Mesendoderm (in vitro differentiated cells): Measurements from ENCODE around the gene ARHGAP42.

Source experiments
- DNase-seq: peaks from one replicate; pipeline ENCODE4 v3.0.0; 2013
- H2AK5ac ChIP-seq: 2 replicates; pipeline ENCODE4 v1.6.1; 2013; ENCODE audit warnings: low read length, inconsistent platforms
- H2BK120ac ChIP-seq: 2 replicates; pipeline ENCODE4 v1.6.1; 2013; ENCODE audit warnings: low read depth, mild to moderate bottlenecking, low read length, moderate library complexity, mixed read lengths
- H2BK15ac ChIP-seq: replicated peaks from 2 replicates; pipeline ENCODE4 v1.6.1; 2013; ENCODE audit warnings: low read depth, mild to moderate bottlenecking, moderate library complexity
- H2BK5ac ChIP-seq: 2 replicates; pipeline ENCODE4 v1.6.1; 2013; ENCODE audit warnings: low read length, inconsistent platforms
- H3K18ac ChIP-seq: 2 replicates; pipeline ENCODE4 v1.6.1; 2013; ENCODE audit warnings: mild to moderate bottlenecking, low read length, mixed read lengths
- H3K23ac ChIP-seq: one replicate; pipeline ENCODE4 v1.6.1; 2013; ENCODE audit warnings: low read length
- H3K27ac ChIP-seq: 2 replicates; pipeline ENCODE4 v1.5.1; 2013; ENCODE audit warnings: low read depth, mild to moderate bottlenecking, inconsistent platforms, low read length, moderate library complexity
- H3K27me3 ChIP-seq: 2 replicates; pipeline ENCODE4 v1.6.1; 2013; ENCODE audit warnings: low read length, control low read depth, mild to moderate bottlenecking, inconsistent platforms; ENCODE audit not compliant: insufficient read depth, poor library complexity
- H3K36me3 ChIP-seq: 2 replicates; pipeline ENCODE4 v1.6.1; 2013; ENCODE audit warnings: low read length, inconsistent platforms; ENCODE audit not compliant: control insufficient read depth, insufficient read depth
- H3K4ac ChIP-seq: one replicate; pipeline ENCODE4 v1.6.1; 2013; ENCODE audit warnings: low read depth, mild to moderate bottlenecking, low read length, moderate library complexity
- H3K4me1 ChIP-seq: 2 replicates; pipeline ENCODE4 v1.6.1; 2013; ENCODE audit warnings: low read depth, low read length, inconsistent platforms; ENCODE audit not compliant: control insufficient read depth
- H3K4me2 ChIP-seq: 2 replicates; pipeline ENCODE4 v1.6.1; 2013; ENCODE audit warnings: low read length
- H3K4me3 ChIP-seq: 2 replicates; pipeline ENCODE4 v1.5.1; 2013; ENCODE audit warnings: mild to moderate bottlenecking, low read length
- H3K56ac ChIP-seq: one replicate; pipeline ENCODE4 v1.6.1; 2013; ENCODE audit warnings: low read length
- H3K79me1 ChIP-seq: 2 replicates; pipeline ENCODE4 v1.6.1; 2013; ENCODE audit warnings: low read length, inconsistent platforms
- H3K79me2 ChIP-seq: 2 replicates; pipeline ENCODE4 v1.6.1; 2013; ENCODE audit warnings: mild to moderate bottlenecking, low read length; ENCODE audit not compliant: control insufficient read depth, insufficient read depth
- H3K9ac ChIP-seq: 2 replicates; pipeline ENCODE4 v1.6.1; 2013; ENCODE audit warnings: low read length, inconsistent platforms
- H4K5ac ChIP-seq: one replicate; pipeline ENCODE4 v1.6.1; 2013; ENCODE audit warnings: low read length
- H4K8ac ChIP-seq: one replicate; pipeline ENCODE4 v1.6.1; 2013; ENCODE audit warnings: low read depth, mild to moderate bottlenecking, control low read depth, low read length, moderate library complexity
- WGBS: extraction: QIAGEN DNeasy Blood & Tissue Kit; methylation state at CpG from one replicate; pipeline ENCODE4 v1.1.7; 2013; ENCODE audit warnings: low lambda C conversion rate, missing lambda C conversion rate; ENCODE audit not compliant: insufficient coverage; ENCODE audit errors: extremely low coverage; 5-methylcytosine and 5-hydroxymethylcytosine counted together

ARHGAP42 gene

GRCh38 chr11:100794446-100794845, 107.4 kb downstream of the ARHGAP42 start:
- Histone ChIP-seq H2BK120ac (no peak overlapping the region), H4K8ac (no peak overlapping the region), H3K36me3 (no peaks in the 10 kb centered on the region), H3K79me2 (peaks cover 2% of the 10 kb centered on the region), H3K4me3 (no peak overlapping the region), H3K27me3 (no peaks in the 10 kb centered on the region), H3K4me2 (no peak overlapping the region), H4K5ac (no peak overlapping the region), H3K4ac (no peak overlapping the region), H3K18ac (no peak overlapping the region), H3K23ac (no peak overlapping the region), H3K9ac (no peak overlapping the region), H3K27ac (no peak overlapping the region), H2BK5ac (no peak overlapping the region), H2BK15ac (no peak overlapping the region), H3K4me1 (peaks cover 2% of the 10 kb centered on the region), H3K79me1 (peaks cover 1% of the 10 kb centered on the region), H2AK5ac (no peak overlapping the region), H3K56ac (no peak overlapping the region)
- no CpG with 5 or more reads among the region's 2 CpGs for WGBS
- DNase-seq: no peak

- Histone ChIP-seq H3K23ac (no peak overlapping the region), H3K9ac (no peak overlapping the region), H3K56ac (no peak overlapping the region), H3K4me2 (no peak overlapping the region), H3K18ac (no peak overlapping the region), H3K4me1 (no peaks in the 10 kb centered on the region), H2BK15ac (no peak overlapping the region), H3K4me3 (no peak overlapping the region), H3K79me2 (peaks cover 2% of the 10 kb centered on the region), H2BK5ac (no peak overlapping the region), H3K27ac (no peak overlapping the region), H3K79me1 (peaks cover 3% of the 10 kb centered on the region), H2AK5ac (no peak overlapping the region), H3K4ac (no peak overlapping the region), H4K5ac (no peak overlapping the region), H4K8ac (no peak overlapping the region), H2BK120ac (no peak overlapping the region), H3K27me3 (no peaks in the 10 kb centered on the region), H3K36me3 (no peaks in the 10 kb centered on the region)
- WGBS: 100% methylated on average over 1 of the region's 3 CpGs
- DNase-seq: no peak
Observed at GRCh38 chr11:100799445-100799844, 112.4 kb downstream of the ARHGAP42 start.

- Histone ChIP-seq H3K4me2 (no peak overlapping the region), H2BK15ac (no peak overlapping the region), H3K36me3 (no peaks in the 10 kb centered on the region), H3K79me1 (peaks cover 3% of the 10 kb centered on the region), H3K79me2 (peaks cover 2% of the 10 kb centered on the region), H3K4me3 (no peak overlapping the region), H3K4me1 (no peaks in the 10 kb centered on the region), H2AK5ac (no peak overlapping the region), H3K56ac (no peak overlapping the region), H3K9ac (no peak overlapping the region), H2BK120ac (no peak overlapping the region), H3K23ac (no peak overlapping the region), H4K8ac (no peak overlapping the region), H4K5ac (no peak overlapping the region), H2BK5ac (no peak overlapping the region), H3K27me3 (no peaks in the 10 kb centered on the region), H3K18ac (no peak overlapping the region), H3K27ac (no peak overlapping the region), H3K4ac (no peak overlapping the region)
- WGBS: 100% methylated on average over 1 of the region's 2 CpGs
- no peak for DNase-seq
Observed at GRCh38 chr11:100800202-100800601, 113.1 kb downstream of the ARHGAP42 start.

GRCh38 chr11:100801225-100801999, 114.3 kb downstream of the ARHGAP42 start:
- no peak overlapping the region for H4K8ac ChIP-seq
- no peak overlapping the region for H2BK120ac ChIP-seq
- no peak overlapping the region for H3K23ac ChIP-seq
- H3K4me1 ChIP-seq: no peaks in the 10 kb centered on the region
- H3K79me1 ChIP-seq: peaks cover 3% of the 10 kb centered on the region
- WGBS: no CpG with 5 or more reads among the region's 3 CpGs
- no peaks in the 10 kb centered on the region for H3K27me3 ChIP-seq
- no peak overlapping the region for H4K5ac ChIP-seq
- no peak overlapping the region for H3K4ac ChIP-seq
- no peaks in the 10 kb centered on the region for H3K36me3 ChIP-seq
- no peak overlapping the region for H3K9ac ChIP-seq
- no peak overlapping the region for H3K27ac ChIP-seq
- no peak overlapping the region for H2AK5ac ChIP-seq
- H3K56ac ChIP-seq: no peak overlapping the region
- H2BK15ac ChIP-seq: no peak overlapping the region
- no peak overlapping the region for H2BK5ac ChIP-seq
- no peak overlapping the region for H3K18ac ChIP-seq
- no peak for DNase-seq
- H3K79me2 ChIP-seq: peaks cover 2% of the 10 kb centered on the region
- H3K4me3 ChIP-seq: no peak overlapping the region
- H3K4me2 ChIP-seq: no peak overlapping the region

- H3K4me3 ChIP-seq: no peak overlapping the region
- no peaks in the 10 kb centered on the region for H3K27me3 ChIP-seq
- H3K4ac ChIP-seq: no peak overlapping the region
- H3K4me2 ChIP-seq: no peak overlapping the region
- H2BK120ac ChIP-seq: no peak overlapping the region
- H2AK5ac ChIP-seq: no peak overlapping the region
- no peaks in the 10 kb centered on the region for H3K79me2 ChIP-seq
- H3K56ac ChIP-seq: no peak overlapping the region
- no peak overlapping the region for H3K9ac ChIP-seq
- no peak overlapping the region for H3K27ac ChIP-seq
- H3K4me1 ChIP-seq: no peaks in the 10 kb centered on the region
- no peak overlapping the region for H3K18ac ChIP-seq
- no peak overlapping the region for H2BK5ac ChIP-seq
- no CpG with 5 or more reads among the region's 1 CpG for WGBS
- no peaks in the 10 kb centered on the region for H3K79me1 ChIP-seq
- H3K23ac ChIP-seq: no peak overlapping the region
- H2BK15ac ChIP-seq: peak overlapping the region; percentile 19
- no peak overlapping the region for H4K5ac ChIP-seq
- no peak overlapping the region for H4K8ac ChIP-seq
- no peak for DNase-seq
- H3K36me3 ChIP-seq: no peaks in the 10 kb centered on the region
Observed at GRCh38 chr11:100805506-100806199, 118.6 kb downstream of the ARHGAP42 start.
